Brain pericyte (primary cell): Measurements from ENCODE around the gene KRTAP4-12.
"Not testable (repeated sequence)": the region's sequence is repeated elsewhere in the genome, so short reads cannot be mapped to it uniquely, and the experiment has no call there.

Experiments
- DNase-seq: peaks from one replicate; pipeline ENCODE4 v3.0.0-alpha.2; 2012; ENCODE audit warnings: low read depth, low spot score

The KRTAP4-12 gene

DNA sequence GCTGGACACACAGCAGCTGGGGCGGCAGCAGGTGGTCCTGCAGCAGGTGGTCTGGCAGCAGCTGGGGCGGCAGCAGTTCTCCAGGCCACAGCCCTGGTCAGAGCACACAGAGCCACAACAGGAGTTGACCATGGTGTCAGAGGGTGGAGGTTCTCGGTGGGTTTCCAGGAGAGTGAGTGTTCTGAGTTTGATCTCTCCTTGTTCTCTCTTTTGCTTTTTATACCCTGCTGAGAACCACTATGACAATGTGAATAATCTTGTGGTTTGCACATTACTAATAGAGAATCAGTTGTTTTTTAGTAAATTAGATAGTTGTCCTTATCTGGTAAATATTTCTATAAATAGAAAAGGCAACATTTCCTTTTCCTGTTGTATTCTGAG is at the start of gene KRTAP4-12:
Gene KRTAP4-12, minus strand, starts transcription at position 192 of the 381 bp plus-strand sequence. Its CDS starts 60 bp downstream, at position 132.
- DNase-seq: not testable (repeated sequence)

DNA sequence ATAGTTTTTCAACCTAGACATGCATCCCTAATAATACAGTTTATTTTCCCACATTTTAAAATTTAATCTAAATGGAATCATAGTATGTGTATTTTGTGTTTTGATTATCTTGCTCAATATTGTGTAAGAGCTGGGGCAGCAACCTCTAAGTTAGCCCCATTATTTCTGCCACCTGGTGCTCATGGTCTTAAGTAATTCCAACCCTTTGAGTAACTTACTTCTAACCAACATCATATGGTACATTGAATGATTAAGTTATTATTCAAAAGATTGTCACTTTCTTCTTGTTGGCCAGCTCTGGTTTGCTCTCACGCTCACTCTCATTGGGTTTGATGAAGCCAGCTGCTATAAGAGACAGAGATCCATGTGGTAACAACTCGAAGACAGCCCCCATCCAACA is 47.9 kb upstream of the KRTAP4-12 start:
- DNase-seq: no peak

DNA sequence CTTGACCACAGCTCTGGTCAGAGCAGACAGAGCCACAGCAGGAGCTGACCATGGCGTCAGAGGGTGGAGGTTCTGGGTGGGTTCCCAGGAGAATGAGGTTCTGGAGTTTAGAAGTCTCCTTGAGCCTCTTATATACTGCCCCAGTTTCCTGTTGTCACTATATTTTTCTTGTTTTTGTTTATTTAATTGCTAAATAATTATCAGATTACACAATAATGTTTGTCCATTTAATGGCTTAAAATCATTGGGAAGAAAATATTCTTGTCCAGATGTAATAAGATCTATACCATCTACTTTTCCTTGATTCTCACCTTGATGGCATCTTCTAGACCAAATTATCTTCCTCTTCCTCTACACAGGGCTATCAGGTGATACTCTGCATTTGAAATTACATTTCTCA is 44.1 kb upstream of the KRTAP4-12 start, which contains the start of gene KRTAP4-3:
Gene KRTAP4-3, minus strand, starts transcription at position 101 of the 400 bp plus-strand sequence. Its CDS starts 49 bp downstream, at position 52.
- DNase-seq: no peak

DNA sequence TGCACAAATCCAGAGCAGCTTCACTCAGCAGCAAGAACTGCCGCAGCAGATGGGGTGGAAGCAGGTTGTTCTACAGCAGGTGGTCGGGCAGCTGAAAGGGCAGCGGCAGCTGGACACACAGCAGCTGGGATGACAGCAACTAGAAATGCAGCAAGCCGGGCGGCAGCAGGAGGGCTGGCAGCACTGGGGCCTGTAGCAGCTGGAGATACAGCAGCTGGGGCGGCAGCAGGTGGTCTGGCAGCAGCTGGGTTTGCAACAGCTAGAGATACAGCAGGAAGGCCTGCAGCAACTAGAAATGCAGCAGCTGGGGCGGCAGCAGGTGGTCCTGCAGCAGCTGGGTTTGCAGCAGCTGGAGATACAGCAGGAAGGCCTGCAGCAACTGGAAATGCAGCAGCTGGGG is 43.6 kb upstream of the KRTAP4-12 start:
- no peak for DNase-seq

DNA sequence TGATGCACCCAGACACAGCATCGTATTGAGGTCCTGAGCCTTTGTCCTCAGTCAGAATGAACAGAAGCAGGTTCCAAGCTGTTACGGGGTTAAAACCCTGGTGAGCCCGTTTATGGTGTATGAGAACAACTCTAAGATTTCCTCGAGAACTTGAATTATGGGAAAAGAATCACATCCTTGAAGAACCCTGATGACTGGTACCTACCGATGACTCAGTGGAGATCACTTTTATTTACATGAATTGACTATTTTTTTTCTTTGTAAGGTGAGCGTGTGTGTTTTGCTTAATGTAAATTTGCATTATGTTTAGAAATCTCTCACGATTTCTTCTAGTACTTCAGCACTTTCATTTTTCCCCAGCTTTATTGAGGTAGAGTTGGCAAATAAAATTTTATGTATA is 39.8 kb upstream of the KRTAP4-12 start:
- DNase-seq: no peak

DNA sequence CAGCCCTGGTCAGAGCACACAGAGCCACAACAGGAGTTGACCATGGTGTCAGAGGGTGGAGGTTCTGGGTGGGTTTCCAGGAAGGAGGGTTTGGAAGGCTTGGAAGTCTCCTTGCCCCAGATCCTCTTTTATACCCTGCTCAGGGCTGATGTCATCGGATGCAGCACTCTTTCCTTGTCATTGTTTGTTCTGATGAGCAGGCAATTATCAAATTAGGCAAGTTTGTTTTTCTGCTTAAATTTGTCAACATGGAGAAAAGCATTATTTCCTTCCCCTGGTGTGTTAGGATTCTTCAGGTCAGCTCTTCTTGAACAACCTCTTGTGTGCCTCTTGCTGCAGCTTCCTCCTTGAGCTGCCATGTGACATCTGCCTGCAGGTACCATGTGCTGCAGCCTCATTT is 36.7 kb upstream of the KRTAP4-12 start, which contains the start of gene KRTAP4-4:
Gene KRTAP4-4, minus strand, starts transcription at position 101 of the 400 bp plus-strand sequence. Its CDS starts 57 bp downstream, at position 44.
- no peak for DNase-seq

DNA sequence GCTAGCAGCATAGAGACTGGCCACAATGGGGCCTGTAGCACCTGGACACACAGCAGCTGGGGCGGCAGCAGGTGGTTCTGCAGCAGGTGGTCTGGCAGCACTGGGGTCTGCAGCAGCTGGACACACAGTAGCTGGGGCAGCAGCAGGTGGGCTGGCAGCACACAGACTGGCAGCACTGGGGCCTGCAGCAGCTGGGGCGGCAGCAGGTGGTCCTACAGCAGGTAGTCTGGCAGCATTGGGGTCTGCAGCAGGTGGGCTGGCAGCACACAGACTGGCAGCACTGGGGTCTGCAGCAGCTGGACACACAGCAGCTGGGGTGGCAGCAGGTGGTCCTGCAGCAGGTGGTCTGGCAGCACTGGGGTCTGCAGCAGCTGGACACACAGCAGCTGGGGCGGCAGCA is 36.2 kb upstream of the KRTAP4-12 start:
- not testable (repeated sequence) for DNase-seq

DNA sequence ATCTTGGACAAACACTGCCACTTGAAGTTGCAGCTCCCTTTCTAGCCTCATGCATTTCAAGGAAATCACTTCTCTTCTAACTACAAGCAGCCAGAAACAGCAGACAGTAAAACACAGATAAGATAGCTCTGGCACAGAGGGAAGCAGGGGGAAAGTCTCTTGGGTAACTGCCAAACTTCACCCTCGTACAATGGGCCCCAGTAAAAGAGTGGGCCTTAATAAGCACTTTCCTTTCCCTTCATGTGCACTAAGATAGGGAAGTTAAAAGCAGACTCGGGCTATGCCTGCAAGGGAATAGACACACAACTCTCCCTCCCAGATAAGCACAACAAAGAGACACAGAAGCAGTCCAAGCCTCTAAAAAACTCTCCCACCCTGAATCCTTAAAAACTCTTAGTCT is 29.9 kb upstream of the KRTAP4-12 start:
- no peak for DNase-seq

DNA sequence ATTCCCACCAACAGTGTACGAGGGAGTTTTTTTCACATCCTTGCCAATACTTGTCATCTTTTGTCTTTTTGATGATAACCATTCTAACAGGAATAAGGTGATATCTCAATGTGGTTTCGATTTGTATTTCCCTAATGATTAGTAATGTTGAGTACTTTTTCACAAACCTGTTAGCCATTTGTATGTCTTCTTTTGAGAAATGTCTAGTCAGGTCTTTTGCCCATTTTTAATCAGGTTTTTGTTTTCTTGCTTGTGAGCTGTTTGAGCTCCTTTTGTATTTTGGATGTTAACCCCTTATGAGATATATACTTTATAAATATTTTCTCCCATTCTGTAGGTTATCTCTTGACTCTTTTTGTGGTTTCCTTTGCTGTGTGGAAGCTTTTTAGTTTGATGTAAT is 27.5 kb upstream of the KRTAP4-12 start:
- no peak for DNase-seq

DNA sequence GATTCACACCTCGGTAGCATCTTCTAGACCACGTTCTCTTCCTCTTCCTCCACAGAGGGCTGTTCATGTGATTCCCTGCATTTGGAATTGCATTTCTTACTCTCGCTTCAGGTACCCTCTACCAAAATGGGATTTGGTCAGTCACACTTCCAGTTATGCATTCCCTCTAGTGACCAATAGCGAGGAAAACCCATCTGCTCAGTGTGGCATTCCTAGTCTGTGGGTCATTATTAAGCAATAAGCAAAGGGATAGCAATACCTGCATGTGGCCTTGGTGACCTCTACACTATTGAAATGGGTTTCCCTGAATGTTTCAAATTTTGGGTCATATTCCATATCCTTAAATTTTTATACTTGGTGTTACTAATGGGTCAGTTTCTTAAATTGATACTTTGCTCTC is 26.0 kb upstream of the KRTAP4-12 start:
- DNase-seq: no peak

DNA sequence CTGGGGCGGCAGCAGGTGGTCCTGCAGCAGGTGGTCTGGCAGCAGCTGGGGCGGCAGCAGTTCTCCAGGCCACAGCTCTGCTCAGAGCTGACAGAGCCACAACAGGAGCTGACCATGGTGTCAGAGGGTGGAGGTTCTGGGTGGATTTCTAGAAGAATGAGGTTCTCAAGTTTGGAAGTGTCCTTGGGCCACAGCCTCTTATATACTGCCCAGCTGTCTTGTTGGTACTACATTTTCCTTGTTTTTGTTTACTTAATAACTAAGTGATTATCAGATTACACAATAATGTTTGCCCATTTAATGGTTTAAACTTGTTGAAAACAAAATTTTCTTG is 25.6 kb upstream of the KRTAP4-12 start, which contains the start of gene KRTAP4-5:
Gene KRTAP4-5, minus strand, starts transcription at position 174 of the 334 bp plus-strand sequence. Its CDS starts 58 bp downstream, at position 116.
- DNase-seq: no peak

DNA sequence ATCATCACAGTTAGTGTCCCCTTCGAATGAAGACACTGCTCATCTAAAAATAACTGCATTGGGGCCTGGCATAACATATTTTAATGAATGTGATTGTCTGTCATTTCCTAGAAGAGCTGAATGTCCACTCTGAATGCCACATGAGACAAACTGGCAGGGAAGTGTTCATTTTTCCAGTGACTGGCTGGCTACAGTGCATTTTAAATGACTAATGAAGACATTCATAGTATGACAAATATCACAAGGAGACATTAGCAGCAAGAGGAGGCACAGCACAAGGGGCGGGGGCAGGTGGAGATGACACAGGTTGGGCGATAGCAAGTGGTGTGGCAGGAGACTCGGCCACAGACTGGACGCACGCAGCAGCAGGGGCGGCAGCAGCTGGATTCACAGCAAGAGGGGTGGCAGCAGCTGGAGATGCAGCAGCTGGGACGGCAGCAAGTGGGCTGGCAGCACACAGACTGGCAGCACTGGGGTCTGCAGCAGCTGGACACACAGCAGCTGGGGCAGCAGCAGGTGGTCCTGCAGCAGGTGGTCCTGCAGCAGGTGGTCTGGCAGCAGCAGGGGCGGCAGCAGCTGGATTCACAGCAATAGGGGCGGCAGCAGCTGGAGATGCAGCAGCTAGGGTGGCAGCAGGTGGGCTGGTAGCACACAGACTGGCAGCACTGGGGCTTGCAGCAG is 25.1 kb upstream of the KRTAP4-12 start:
- not testable (repeated sequence) for DNase-seq

DNA sequence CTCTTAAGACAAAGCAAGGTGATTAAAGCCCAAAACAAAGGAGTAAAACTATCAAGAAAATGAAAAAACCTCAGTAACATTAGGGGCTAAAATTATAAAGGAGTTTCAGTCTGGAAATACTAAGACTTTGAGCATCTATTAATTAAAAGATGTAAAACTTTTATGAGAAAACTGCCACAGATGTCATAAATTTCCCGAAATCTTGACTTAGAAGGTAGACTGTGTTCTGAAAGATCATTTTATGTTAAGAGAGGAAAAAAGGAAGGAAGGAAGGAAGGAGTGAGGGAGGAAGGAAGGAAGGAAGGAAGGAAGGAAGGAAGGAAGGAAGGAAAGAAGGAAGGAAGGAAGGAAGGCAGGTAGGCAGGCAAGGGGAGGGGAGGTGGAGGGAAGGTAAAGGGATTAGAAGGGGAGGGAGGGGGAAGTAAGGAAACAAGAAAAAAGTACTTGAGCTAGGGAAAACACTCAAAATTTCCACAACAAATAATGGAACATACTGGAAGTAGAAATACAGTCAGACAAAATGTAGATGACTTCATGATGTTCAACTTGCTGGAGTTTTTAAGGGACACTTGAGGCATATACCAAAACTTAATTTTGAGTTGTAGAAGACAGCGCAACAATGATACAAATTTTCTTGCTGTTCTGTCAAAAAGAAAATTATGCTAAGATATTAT is 23.7 kb upstream of the KRTAP4-12 start:
- no peak for DNase-seq

DNA sequence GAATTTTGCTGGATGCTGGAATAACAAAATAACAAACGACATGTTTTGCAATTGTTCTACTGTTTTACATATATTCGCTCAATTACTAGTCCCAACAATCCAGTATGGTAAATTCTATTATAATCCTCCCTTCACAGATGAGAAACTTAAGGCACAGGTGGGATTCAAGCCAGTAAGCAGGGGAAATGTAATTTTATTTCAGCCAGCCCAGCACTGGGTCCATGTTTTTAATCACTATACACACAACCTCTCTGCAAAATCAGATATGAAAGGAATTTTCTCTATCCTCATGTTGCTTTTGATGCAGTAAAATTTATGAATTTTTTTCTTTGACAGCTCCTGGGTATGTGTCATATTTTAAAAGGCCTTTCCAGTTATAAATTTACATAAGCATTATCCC is 21.3 kb upstream of the KRTAP4-12 start:
- no peak for DNase-seq

DNA sequence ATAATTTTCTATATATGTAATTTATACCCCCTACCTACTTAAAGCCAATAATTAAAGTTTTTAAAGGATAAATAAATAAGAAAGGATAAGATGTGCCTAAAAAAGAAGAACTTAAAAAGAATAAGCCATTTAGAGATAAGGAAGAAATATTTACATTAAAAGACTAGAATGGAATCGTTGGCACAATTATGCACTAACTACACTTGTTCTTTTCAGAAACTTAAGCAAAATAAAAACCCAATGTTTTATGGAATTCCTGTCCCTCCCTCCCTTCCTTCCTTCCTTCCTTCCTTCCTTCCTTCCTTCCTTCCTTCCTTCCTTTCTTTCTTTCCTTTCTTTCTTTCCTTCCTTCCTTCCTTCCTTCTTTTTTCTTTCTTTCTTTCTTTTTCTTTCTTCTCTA is 20.9 kb upstream of the KRTAP4-12 start:
- no peak for DNase-seq

DNA sequence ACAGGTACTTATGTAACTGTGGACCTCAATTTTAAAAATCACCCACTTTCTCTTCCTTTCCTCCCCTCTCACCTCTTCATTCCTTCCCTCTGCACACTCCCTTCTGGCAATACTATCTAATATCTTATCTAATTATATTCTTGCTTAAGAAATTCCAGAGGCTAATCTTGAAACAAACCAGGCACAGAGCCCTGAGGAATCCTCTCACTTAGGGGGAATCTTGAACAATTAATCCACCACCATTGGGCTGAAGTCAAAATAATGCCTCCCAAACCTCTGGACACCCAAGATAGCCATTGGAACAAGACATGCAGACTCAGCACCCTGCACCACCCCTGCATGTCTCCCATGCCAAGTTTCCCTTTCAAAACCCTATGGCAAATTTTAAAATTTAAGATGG is 17.4 kb upstream of the KRTAP4-12 start:
- DNase-seq: no peak

DNA sequence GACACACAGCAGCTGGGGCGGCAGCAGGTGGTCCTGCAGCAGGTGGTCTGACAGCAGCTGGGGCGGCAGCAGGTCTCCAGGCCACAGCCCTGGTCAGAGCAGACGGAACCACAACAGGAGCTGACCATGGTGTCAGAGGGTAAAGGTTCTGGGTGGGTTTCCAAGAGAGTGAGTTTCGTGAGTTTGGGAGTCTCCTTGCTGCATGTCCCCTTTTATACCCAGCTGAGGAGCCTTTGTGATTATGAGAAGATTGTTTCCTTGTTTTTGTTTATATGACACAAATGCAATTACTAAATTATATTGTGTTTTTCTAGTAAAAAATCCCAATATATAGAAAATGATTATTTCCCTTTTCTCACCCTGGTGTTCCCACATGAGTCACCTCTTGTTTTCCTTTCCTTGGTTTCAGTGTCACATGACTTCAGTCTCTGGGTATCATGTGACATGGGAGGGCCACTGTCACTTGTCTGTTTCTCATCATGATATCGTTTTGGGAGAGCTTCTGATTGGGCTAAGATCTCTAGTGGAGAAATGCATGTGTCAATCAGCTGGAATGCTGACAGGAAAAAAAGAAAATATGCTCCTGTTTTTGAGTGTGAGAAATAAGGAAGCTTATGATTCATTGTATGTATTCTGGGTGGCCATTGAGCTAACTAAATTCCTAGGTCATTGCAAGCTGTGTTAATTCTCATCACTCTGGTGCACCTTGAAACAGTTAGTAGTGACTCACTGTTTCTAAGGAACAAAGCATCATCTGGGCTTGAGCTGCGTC is 16.6 kb upstream of the KRTAP4-12 start, which contains the start of gene KRTAP4-6:
Gene KRTAP4-6, minus strand, starts transcription at position 185 of the 772 bp plus-strand sequence. Its CDS starts 57 bp downstream, at position 128.
- DNase-seq: no peak

DNA sequence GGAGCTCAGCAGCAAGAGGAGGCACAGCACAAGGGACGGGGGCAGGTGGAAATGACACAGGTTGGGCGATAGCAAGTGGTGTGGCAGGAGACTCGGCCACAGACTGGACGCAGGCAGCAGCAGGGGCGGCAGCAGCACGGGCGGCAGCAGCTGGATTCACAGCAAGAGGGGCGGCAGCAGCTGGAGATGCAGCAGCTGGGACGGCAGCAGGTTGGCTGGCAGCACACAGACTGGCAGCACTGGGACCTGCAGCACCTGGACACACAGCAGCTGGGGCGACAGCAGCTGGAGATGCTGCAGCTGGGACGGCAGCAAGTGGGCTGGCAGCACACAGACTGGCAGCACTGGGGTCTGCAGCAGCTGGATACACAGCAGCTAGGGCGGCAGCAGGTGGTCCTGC is 15.9 kb upstream of the KRTAP4-12 start:
- not testable (repeated sequence) for DNase-seq

DNA sequence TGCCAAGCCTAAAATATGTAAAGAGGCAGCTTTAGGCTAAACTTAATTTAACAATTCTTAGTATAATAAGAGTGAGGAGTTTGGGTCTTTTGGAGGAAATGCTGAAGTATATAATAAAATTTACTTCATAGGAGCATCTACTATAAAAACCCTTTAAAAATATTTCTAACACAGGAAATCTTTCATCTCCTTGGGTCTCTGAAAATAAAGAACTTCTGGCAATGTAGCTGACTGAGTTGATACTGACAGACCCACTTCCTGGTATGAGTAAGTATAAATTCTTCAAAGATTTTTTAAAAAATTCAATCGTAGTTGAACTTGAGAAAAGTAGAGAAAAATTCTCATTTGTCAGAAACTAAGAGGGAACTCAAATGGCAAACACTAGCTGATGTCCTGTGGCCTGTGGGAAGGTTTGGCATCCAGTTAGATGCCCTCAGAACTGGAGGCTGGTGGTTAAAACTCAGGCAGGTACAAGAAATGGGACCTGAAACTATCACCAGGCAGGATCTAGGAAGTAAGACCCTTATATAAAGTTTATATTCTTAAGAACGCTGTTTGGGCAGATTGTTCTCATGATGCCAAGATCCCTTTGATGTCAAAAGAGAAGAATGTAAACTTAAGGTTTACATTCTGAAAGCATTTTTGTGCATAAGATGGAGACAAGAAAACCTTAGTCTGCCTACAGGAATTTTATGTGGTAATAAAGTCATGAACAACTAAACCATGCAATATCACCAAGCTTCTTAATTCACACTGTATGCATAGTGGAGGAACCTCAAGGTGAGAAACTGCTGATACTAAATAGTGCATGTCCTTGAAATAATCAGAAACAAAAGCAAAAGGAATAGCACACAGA is 10.1 kb upstream of the KRTAP4-12 start:
- DNase-seq: no peak

DNA sequence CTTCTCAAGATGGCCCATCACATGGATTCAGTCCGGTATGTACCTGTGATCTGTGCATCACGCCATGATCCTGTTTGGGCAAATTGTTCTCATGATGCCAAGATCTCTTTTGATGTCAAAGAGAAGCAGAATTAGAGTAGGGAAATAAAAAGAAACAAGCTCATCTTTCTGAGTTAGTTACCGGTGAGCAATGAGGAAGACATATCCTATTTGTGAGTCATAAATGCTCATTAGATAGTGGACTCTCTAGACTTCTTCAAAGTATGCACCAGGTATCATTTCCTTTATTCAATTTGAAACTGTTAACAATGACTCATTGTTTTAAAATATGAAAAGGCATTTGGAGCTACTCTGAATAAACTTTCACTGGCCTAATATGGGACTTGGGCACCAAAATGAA is 8.0 kb upstream of the KRTAP4-12 start:
- DNase-seq: no peak

DNA sequence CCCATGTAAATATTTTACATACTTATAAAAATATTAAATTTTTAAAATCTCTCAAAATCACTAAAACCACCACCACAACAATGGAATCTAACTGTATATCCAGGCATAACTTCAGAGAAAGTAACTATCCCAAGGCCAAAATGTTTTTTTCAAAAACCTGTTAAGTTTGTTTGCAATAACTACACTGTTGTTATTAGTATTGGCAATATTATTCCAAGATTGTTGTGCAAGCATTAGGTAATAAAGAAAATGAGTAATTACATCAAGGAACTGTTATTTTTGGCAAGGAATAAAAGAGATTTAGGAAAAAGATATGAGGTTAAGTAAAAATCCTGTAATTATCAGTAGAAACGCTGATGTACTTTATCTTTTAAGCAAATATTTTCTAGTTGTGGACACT is 3.4 kb upstream of the KRTAP4-12 start:
- DNase-seq: no peak
